Colonic mucosa (tissue), 4 donors: ENCODE measurements around the gene WFDC12. TPM values are rescaled to one million over a fixed set of nuclear protein-coding genes. Genes with fewer than 3 reads are reported as not detected.
A peak's percentile ranks its signal among the peaks of the same experiment; 100 is the strongest.

ENCODE experiments used
- DNase-seq: peaks from one replicate; pipeline ENCODE4 v3.0.0-alpha.2; 2020
- H3K27ac ChIP-seq: fragments of 200-600 bp; one replicate; pipeline ENCODE4 v1.8.0; 2021
- H3K27me3 ChIP-seq: fragments of 200-600 bp; one replicate; pipeline ENCODE4 v1.8.0; 2021
- H3K36me3 ChIP-seq: fragments of 200-600 bp; one replicate; pipeline ENCODE4 v1.8.0; 2021
- H3K4me1 ChIP-seq: fragments of 200-600 bp; one replicate; pipeline ENCODE4 v1.8.0; 2021; ENCODE audit warnings: mild to moderate bottlenecking
- H3K4me3 ChIP-seq: fragments of 200-600 bp; one replicate; pipeline ENCODE4 v1.8.0; 2021
- H3K9ac ChIP-seq, 2 donors: one replicate each; pipeline ENCODE4 v1.7.0; 2013; ENCODE audit warnings: control low read depth in 2 of 2, low read depth in 2 of 2, low read length in 2 of 2
- H3K9me3 ChIP-seq: fragments of 200-600 bp; one replicate; pipeline ENCODE4 v1.8.0; 2021
- CTCF ChIP-seq: fragments of 200-600 bp; IDR thresholded peaks from one replicate; pipeline ENCODE4 v1.8.0; 2022; ENCODE audit warnings: antibody characterized with exemption, mild to moderate bottlenecking
- intact Hi-C: fragments of 100-400 bp; cut with DNase I; formaldehyde crosslinking; loops from one replicate; pipeline ENCODE4 v1.14.1; 2022
- total RNA-seq, 2 donors: library from RNA; stranded (reverse); fragmentation: NEBNext Ultra II Directional in 1 of 2; extraction: Animal tissue kit (Norgen Biotek cat#: 25700) in 1 of 2; gene quantifications; one replicate each; pipeline ENCODE4 v1.2.1, GENCODE V29; 2021
- donor health status: healthy.
- donor health status: DM: no; HTN: no; CAD: no.
- donor health status: DM: no; HTN: no; CAD: no.

WFDC12 gene
- total RNA-seq, 2 donors from 2014 or later = not detected

GRCh38 chr20:45096781-45097180 is 27.5 kb downstream of the WFDC12 start:
- no peak for DNase-seq
- no peak overlapping the region for H3K9ac ChIP-seq
- H3K27me3 ChIP-seq = peaks cover 26% of the 10 kb centered on the region
- H3K4me1 ChIP-seq = no peaks in the 10 kb centered on the region
- H3K36me3 ChIP-seq = no peaks in the 10 kb centered on the region
- H3K27ac ChIP-seq = no peak overlapping the region
- H3K4me3 ChIP-seq = no peak overlapping the region
- TF ChIP-seq CTCF = no peak
- no peaks in the 10 kb centered on the region for H3K9me3 ChIP-seq
- intact Hi-C loops = loop anchor here (5.0 kb wide), 3 partner anchors 49 to 196 kb away; no protein-coding TSS in a partner anchor

GRCh38 chr20:45095805-45096238 is 28.4 kb downstream of the WFDC12 start:
- Histone ChIP-seq H3K36me3 (no peaks in the 10 kb centered on the region), H3K9ac (no peak overlapping the region), H3K27ac (no peak overlapping the region), H3K9me3 (no peaks in the 10 kb centered on the region), H3K4me1 (no peaks in the 10 kb centered on the region), H3K4me3 (no peak overlapping the region), H3K27me3 (peaks cover 26% of the 10 kb centered on the region)
- intact Hi-C loops = loop anchor here (5.0 kb wide), 3 partner anchors 49 to 196 kb away; no protein-coding TSS in a partner anchor
- peak; percentile 65 for TF ChIP-seq CTCF
- peak; percentile 57 for DNase-seq

GRCh38 chr20:45094864-45095574 is 29.2 kb downstream of the WFDC12 start:
- TF ChIP-seq CTCF = no peak
- no peak for DNase-seq
- no peak overlapping the region for H3K4me3 ChIP-seq
- H3K27ac ChIP-seq = no peak overlapping the region
- H3K27me3 ChIP-seq = peaks cover 23% of the 10 kb centered on the region
- H3K9me3 ChIP-seq = no peaks in the 10 kb centered on the region
- no peak overlapping the region for H3K9ac ChIP-seq
- no peaks in the 10 kb centered on the region for H3K36me3 ChIP-seq
- no peaks in the 10 kb centered on the region for H3K4me1 ChIP-seq
- intact Hi-C loops = loop anchor here (5.0 kb wide), 3 partner anchors 48 to 197 kb away; no protein-coding TSS in a partner anchor

- Histone ChIP-seq H3K9me3 (no peaks in the 10 kb centered on the region), H3K27me3 (peaks cover 20% of the 10 kb centered on the region), H3K9ac (no peak overlapping the region), H3K4me1 (no peaks in the 10 kb centered on the region), H3K4me3 (no peak overlapping the region), H3K36me3 (no peaks in the 10 kb centered on the region), H3K27ac (no peak overlapping the region)
- intact Hi-C loops = no loop called here
- TF ChIP-seq CTCF = no peak
- DNase-seq = no peak
These were observed 30.1 kb downstream of the WFDC12 start for GRCh38 chr20:45094201-45094600.

- no peaks in the 10 kb centered on the region for H3K9me3 ChIP-seq
- intact Hi-C loops = no loop called here
- H3K36me3 ChIP-seq = no peaks in the 10 kb centered on the region
- H3K9ac ChIP-seq = no peak overlapping the region
- TF ChIP-seq CTCF = no peak
- H3K4me3 ChIP-seq = no peak overlapping the region
- no peak for DNase-seq
- no peak overlapping the region for H3K27ac ChIP-seq
- no peaks in the 10 kb centered on the region for H3K4me1 ChIP-seq
- peaks cover 16% of the 10 kb centered on the region for H3K27me3 ChIP-seq
These were observed 31.4 kb downstream of the WFDC12 start for GRCh38 chr20:45092898-45093297.
